Testis (tissue), 2 donors: ENCODE data around the gene ISYNA1.

Experiments used
- POLR2A ChIP-seq: fragments of 450-650 bp; IDR thresholded peaks from one replicate; pipeline ENCODE4 v1.6.1; 2017; ENCODE audit warnings: antibody characterized with exemption, mild to moderate bottlenecking, moderate library complexity
- TF ChIP-seq, protein P1 (sequence below), 3 experiments: fragments of 450-650 bp in 2 of 3; fragments of 200-600 bp in 1 of 3; sonication (generic) in 1 of 3; IDR thresholded peaks; one replicate each; pipeline ENCODE4 v1.5.1; 2016 to 2019; ENCODE audit warnings: antibody characterized with exemption in 3 of 3, mild to moderate bottlenecking in 2 of 3, moderate library complexity in 1 of 3

DNA sequence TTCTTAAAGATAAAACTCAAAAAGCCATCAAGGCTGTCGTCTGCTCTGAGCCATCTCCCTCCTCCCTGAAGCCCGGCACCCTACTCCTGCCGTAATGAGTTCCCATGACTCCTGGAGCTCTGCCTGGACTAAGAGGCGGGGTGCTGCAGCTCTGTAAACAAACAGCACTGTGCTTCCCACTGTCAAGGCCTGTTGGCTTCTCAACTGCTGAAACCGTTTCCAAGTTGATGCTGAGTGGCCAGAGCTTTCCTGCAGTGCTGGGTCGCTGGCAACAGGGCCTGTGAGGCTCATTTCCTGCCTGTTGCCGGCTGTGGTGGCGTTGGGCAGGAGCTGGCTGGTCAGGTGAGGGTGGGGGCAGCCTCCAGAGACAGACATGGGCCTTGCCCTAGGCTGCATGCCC is 26.7 kb upstream of the ISYNA1 start:
- TF ChIP-seq, protein P1, sequence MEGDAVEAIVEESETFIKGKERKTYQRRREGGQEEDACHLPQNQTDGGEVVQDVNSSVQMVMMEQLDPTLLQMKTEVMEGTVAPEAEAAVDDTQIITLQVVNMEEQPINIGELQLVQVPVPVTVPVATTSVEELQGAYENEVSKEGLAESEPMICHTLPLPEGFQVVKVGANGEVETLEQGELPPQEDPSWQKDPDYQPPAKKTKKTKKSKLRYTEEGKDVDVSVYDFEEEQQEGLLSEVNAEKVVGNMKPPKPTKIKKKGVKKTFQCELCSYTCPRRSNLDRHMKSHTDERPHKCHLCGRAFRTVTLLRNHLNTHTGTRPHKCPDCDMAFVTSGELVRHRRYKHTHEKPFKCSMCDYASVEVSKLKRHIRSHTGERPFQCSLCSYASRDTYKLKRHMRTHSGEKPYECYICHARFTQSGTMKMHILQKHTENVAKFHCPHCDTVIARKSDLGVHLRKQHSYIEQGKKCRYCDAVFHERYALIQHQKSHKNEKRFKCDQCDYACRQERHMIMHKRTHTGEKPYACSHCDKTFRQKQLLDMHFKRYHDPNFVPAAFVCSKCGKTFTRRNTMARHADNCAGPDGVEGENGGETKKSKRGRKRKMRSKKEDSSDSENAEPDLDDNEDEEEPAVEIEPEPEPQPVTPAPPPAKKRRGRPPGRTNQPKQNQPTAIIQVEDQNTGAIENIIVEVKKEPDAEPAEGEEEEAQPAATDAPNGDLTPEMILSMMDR (IDR thresholded peaks at IDR 0.05) = no peak
- no peak for TF ChIP-seq POLR2A
